Endometrium (tissue), 2 donors: Measurements from ENCODE around the gene RXRG.

Source experiments
- FAIRE-seq: peaks from 2 replicates; lab custom pipeline; 2012; peaks lifted over from hg19 to GRCh38; lab: Jason Lieb, UNC
- donor health status: control.
- donor health status: control.

Gene RXRG

DNA sequence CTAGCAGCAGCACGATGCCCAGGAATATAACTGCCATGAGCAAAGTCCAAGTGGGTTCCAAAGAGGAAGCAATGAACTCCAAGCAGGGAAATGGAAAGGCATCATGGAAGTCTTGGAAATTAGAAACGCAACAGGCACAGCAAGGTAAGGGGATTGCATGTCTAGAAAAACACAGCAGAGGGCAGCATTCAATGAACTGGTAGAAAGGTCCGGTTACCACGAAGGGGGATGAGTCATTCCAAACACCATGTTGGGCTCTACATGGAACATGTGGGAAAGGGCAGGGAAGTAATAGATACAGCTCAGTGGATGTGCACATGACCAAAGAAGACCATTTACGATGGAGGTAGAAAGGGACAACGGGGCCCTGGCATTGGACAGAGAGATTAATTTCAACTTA lies 36.4 kb downstream of the RXRG start:
- FAIRE-seq: no peak

DNA sequence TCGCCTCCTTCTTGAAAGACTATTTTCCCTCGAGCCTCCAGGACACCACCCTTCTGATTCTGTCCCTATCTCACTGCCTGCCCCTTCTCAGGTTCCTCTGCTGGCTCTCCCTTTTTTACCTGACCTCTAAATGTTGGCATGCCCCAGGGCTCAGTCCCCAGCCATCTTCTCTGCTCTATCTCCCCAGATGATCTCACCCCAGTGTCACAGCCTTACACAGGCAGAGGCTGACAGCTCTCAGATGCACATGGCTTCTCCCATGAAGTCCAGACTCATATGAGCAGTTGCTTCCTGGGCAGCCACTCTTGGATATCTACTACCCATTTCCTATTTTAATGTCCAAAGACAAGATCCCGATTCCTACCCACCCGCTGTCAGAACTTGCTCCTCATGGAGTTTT lies 37.5 kb downstream of the RXRG start:
- FAIRE-seq: no peak

DNA sequence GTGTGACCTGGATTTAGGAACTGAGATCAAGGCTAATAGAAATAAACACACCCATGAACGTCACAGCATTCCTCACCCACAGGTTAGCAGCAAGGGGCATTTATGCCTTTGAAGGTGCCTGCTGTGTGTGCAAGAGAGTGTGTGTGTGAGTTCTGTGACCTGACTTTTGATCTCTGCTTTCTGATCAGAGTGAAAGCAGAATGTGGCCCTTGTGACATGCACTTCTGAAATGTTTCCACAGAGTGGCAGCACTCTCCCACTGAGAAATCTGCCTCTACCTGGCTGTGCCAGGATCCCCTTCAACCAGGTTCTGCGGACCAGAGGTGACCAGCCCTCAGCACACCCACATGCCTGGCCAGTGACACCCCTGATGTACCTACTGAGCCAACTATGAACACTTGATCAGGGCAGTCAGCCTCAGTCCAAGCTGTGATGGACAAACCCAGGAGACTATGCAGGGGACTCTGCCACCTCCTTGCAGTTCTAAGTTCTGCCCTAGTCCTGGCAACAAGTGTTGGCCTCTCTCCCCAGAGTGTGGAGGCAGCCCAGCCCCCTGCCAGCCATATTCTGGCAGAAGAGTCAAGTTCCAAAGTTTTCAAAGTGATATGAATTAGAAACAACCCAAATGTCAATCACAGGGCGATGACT lies 41.0 kb downstream of the RXRG start:
- FAIRE-seq: no peak

DNA sequence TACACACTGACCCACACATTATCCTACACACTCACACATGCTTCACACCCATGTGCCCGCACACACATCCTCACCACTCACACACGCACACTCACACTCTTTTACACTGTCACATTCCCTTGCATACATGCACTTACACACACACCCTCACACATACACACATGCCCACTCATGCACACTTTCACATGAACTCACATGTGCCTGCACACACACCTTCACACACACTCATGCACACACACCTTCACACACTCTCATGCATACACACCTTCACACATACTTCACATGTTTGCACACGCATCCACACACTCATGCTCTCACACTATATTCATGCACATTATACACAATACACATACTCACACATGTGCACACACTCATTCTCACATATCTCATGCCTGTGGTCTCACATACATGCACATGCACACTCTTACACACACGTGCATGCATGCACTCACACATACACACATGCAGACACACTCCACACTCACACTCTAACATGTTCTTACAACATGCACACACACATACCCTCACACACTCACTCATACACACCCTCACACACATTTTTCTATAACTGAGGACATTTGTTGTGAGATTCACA lies 42.3 kb downstream of the RXRG start:
- FAIRE-seq: no peak

DNA sequence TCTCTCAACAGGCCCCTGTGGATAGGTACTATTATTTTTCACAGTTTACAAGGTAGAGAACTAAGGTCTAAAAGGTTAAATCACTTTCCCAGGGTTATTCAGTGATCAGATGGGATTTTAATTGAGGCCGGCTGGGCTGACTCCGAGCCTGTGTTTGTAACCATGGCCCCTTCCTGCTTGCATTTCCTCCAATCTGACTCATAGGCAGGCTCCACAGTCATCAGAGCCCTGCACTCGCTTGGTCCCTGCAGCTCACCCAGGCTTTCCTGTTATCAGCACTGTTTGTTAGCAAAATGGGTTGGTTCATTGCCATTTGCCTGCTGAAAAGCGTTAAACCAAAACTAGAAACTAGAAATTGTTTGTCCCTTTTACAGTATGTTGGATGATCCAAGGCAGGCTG lies 47.0 kb downstream of the RXRG start:
- FAIRE-seq: no peak

DNA sequence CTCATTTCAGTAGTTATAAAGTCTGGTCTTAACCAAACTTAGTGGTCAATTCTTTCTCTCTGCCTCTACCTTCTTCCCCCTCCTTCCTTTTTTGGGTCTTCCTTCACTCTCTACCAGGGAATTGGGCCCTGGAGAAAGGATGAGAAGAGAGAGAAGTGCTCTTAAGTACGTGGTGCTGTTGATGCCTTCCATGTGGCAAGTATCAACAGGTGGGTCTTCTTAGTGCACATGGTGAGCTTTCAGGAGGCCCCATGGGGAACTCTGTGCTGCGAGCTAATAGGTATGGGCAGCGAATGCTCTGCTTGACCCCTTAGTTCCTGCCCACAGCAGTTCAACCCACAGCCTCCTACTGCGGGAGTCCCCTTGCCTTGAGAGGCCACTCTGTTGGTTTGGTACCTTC lies 49.0 kb downstream of the RXRG start:
- FAIRE-seq: no peak

DNA sequence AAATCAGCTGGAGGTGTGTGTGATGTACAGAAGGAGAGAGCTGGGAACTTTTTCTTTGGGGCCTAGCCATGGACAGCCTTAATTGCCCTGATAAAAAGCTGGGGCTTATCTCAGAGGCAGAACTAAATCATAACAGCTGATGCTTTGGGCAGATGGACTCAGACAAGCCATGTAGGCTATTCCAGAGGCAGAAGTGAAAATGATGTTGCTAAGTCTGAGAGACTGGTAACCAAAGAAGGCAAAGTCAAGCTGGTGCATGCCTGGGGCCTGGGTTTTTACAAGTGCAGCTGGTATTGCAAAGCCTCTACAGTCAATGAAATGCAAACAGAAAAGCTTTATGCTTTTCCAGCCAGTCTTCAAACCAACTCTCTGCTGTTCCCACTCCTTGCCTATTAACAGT lies 49.4 kb downstream of the RXRG start:
- FAIRE-seq: no peak

DNA sequence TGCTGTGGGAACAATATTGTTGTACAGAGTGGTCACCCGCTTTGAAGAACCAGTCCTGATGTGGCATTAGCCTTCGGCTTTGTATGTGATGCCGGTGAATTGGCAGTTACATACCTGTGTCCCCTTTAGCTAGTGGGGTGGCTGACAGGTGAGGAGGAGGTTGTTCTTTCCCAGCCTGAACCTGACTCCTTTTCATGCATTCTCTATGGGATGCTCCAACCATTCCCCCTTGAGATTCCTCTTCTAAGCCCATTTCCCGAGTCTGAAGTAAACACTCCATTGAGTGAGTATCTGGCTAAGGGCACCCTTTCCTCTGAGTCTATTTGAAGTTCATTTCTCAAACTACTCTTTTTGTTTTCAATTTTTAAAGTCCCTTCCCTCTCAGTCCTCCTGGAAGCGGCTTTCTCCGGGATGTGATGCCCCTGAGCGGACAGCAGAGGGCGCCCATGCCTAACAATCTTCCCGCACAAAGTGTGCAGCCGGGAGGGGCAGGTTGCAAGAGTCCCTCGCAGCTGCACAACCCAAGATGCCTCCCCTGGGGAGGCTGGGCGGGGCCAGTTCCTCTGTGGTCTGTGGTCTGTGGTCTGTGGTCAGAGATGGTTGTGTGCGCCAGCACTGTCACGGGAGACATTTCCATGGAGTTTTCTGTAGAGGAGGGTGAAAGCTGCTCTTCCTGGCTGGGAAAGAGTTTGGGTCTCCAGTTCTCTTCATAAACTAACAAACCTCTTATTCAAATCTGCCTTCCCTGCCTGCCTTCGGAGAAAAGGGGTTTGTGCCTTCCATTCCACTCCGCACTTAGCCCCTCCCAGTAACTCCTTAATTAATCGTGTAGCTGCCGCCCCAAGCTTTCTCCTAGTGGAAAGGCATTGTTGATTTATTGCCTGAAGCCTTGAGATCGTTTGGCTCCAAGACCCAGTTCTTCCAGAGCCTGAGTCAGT lies 52.0 kb downstream of the RXRG start:
- no peak for FAIRE-seq

DNA sequence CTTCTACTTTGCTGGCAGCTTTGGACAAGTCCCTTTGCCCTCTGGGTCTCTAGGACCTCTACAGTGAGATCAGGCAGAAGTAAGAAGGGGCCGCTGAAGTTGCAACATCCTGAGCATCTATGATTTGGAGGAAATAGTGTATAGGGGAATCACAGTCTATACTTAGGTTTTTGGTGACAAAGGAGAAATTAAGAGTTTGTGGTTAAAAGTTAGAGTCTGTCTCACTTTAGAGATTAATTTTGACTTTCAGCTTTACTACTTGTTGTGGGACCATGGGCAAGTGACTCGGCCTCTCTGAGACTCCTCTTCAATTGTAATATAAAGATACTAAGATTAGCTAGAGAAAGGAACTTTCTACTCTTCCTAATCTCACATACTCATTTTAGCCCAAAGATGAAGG lies 55.3 kb downstream of the RXRG start:
- FAIRE-seq: no peak

DNA sequence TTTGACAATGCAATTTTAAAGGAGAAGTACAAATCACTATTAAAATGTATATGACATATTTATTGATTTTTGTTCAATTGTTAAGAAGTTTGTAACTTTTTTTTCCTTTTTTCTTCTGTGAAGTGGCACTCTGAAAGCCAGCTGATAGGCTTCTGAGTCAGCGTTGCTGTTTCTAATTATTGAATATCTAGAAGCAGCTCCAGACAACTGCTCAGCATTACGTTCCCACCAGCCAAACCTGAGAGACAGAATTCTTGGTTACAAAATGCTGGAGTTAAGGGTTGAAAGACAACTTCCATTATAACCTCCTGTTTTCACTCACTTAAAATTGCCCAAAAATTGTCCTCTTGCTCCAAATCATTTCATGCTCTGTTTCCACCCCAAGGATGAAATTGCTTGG lies 57.0 kb downstream of the RXRG start:
- FAIRE-seq: peak; percentile 12

DNA sequence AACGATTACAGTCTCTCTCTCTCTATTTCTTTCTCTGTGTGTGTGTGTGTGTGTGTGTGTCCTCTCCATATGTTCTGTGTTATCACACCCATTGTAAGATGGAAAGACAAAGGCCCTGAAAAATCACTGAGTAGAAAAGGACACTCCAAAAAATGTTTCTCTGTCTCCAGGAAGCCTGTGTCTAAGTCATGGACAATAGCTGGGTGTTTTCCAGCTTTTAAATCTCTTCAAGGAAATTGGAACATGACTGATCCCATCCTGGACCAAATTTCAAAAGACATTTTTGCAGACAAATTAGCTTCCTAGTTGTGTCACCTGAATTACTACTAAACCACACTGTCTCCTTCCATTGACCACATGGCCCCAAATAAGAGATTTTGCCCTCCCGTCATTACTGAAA lies 57.4 kb downstream of the RXRG start:
- FAIRE-seq: no peak

DNA sequence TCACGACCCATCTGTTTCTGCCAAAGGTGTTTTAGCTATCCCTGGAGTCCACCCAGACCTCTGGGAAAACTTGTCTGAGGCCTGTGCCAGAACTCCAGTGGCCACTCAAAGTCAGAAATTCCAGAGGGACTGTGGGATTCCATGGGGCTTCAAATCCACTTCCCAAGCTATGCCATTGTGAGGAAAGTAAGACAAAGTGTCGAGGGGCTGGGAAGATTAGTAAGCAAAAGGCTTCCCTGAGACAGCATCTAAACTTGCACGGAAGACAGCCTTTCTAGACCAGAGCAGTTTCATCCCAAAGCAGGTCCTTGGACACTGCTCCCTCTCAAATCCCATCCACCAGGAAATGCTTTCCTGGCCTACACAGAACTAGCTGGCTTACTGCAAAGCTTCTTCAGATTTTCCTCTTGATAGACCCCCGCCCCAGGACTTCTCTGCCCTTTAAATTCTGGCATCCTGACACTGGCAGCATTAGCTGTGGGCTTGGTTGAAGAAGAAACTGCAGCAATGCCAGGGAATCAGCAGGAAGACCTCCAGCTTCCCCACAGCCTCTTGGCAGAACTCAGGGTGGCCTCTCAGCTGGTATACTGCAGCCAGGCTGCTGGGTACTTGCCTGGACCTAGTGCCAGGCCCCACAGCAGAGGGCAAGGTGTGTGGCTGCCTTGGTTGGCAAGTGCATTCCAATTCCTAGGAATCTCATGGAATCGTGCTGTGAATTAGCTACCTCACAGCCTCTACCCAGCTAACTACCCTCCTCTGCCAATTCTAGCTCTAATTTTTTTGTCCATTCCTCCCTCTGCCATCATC lies 61.1 kb downstream of the RXRG start:
- FAIRE-seq: no peak

DNA sequence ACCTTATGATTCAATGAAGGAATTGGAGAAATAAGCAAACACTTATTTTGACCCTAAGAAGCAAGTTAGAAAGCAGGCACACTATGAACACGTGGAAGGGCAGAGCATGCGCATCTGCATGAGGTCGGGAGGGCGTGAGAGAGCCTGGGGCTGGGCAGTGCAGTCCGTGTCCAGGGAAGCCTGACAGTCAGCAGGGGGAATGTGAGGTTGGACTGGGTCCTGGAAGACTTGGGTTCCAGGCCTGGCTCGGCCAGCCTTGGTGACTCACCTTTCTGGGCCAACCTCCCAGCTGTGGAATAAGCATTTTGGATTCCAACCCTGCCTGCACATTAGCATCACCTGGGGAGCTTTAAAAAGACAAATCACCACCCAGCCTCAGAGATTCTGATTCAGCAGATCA lies 61.9 kb downstream of the RXRG start:
- no peak for FAIRE-seq

DNA sequence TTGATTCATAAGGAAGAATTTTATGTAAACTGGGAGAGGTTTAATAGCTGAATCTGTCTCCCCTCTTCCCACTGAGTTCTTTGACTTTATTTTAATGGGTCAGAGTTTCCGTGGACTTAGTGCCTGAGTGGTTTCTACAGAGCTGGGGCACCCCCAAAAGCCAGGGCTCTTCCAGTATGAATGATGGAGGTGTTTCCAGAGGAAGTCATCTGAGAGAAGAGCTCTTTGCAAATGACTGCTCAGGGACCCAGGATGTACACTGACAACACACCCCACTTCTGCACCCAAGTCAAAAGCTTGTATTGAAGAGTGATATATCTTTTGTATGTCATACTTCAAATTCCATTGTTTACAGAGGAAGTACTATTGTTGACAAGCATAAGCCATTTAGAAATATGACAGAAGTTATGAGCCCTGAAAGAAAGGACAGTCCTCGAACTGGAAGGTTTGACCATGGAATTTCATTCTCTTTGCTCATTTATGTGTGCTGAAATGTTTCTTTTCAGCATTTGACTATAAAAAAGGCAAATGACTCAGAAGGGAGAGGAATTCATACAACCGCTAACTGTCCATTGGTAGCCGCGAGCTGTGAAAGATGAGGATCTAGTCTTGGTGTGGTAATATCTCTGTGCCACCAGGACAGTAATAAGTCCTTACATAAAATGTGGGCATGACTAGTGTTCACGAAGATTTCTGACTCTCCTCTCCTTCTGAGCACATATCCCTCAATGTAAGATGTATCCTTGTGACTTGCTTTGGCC lies 63.0 kb downstream of the RXRG start:
- no peak for FAIRE-seq

DNA sequence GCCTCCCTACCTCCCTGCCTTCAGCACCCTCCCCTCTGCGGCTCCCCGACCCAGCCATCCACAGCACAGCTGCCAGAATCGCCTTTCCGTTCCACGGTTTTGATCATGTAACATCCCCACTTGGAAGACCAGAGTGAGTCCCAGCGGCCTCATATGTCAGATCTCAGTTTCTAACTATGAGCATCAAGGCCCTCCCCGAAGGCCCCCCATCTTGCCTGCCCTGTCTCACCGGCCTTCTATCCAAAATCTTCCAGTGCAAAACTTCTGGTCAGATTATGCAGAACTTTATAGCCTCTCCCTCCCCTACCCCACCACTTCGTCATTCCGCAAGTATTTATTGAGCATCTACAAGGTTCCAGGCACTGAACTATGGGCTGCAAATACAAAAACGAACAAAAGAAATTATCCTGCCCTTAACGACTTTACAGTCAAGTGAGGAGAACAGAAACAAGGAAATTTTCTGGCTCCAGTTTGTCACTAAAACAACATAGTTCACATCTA lies 68.1 kb downstream of the RXRG start:
- FAIRE-seq: no peak

DNA sequence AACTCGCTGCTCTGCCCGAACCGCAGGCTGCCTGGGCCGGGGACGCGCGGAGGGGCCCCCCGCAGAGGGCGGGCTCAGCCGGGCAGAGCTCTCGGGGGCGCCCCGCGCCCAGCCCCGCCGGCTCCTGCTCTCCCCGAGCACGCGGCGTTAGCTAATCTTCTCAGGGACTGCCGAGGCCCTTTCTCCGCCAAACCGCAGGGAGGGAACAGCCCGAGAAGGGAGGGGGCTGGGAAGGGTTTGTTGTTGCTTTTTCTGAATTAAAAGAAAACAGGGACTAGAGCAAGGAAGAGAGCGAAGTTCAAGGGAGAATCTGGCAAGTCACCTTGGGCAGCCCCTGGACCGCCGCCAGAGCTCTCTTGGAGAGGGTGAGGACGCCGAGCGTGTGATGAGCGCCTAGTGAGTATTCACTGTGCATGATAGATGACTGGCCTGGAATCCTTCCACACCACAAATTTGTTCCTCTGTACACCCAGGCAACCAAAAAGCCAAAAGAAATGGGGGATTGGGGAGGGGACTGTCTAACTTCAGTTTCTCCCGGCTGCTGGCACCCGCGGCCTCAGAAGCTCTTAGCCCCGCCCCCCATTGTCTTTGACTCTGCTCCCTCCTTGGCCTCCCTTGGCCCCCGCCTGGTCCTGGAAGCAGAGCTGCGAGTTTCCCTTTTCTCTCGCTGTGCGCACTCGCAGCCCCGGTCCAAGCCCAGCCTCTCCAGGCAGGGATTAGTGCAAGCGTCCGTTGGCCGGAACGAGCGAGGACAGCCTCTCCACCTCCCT lies 68.7 kb downstream of the RXRG start:
- FAIRE-seq: peak; percentile 15

DNA sequence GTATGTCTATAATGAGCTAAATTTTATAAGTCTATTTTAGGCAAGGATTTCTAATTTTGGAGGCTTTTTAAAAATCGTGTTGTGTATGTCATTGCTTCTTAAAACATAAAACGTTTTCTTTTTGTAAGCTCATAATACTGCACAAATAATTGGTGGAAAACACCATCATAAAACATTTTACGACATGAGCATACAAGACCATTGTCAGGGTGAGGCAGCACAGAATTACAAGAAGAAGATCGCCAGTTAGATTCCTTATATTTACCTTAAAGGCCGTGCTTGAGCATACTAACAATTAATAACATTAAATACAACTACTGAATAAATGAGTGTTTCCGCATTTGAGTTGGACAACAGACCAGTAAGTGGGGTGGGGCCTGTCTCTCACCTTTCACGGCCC lies 69.3 kb downstream of the RXRG start:
- no peak for FAIRE-seq

DNA sequence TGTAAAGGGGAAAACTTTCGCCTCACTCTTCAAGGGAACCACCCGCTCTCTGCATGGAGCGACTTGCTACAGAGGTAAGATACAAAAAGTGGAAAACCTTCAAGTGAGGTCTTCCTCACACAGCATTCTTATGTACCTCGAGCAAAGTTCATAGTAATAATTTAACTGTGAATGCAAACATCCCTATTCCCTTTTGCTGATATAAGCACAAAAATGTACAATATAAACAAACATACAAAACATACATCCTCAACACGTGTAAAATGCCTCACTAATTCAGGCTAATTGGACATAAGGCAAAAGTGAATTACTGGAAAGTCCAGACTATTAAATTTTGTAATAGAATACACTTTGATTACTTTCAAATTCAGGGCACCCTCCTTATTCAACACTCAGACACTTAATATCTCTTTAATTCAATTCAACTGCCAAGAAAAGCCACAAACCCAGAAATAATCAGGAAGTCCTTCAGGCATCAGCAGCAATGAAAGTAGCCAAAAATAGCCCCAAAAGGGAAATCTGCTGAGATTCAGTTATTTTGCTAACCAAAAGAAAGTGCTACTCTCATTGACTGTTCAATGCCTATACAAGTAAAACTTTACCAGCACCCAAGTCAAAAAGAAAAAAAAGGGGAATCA lies 73.2 kb downstream of the RXRG start:
- FAIRE-seq: no peak

DNA sequence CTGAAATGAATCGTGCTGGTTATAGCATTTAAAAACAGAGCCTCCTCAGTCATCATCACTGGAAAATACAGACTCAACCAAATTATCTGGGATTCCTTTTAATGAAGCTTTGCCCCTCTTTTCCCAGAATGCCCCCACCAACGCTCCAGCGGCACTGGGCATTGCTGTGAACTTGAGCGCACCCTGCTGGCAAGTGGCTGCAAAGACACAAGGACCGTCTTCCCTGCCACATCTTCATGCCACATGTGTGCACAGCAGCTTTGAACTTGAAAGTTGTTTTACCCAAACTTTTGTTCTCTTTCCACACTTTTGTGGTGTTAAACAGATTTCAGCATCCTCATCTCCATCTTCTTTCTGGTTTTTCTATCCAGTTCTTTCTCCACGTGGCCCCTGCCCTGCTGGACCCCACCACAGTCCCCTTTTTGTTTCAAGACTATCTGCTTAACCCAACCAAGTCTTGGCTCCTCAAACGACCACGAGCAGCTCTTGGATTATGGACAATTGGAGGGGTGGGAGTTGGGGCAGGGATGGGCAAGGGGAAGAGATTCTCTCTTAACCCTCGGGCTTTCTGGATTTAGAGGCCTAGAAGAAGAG lies 75.6 kb downstream of the RXRG start:
- no peak for FAIRE-seq
